Esophagus squamous epithelium (tissue), 5 donors: ENCODE results near the gene ANKRD11. TPM values are rescaled to one million over a fixed set of nuclear protein-coding genes. Genes with fewer than 3 reads are reported as not detected.

Experiments used
- DNase-seq: peaks from one replicate; lab custom pipeline; 2025; lab: John Stamatoyannopoulos, UW
- H3K27ac ChIP-seq, 4 donors: fragments of 200-600 bp; sonication (generic); one replicate each; pipeline ENCODE4 v1.5.1; 2016 to 2019; ENCODE audit warnings: mild to moderate bottlenecking in 1 of 4
- H3K27me3 ChIP-seq, 4 donors: fragments of 200-600 bp; sonication (generic); 1 replicate in 3 of 4; 2 replicates in 1 of 4; pipeline versions ENCODE4 v1.5.1 to v1.6.0; 2017 to 2021; ENCODE audit warnings: antibody characterized with exemption in 1 of 4
- H3K36me3 ChIP-seq, 3 donors: fragments of 200-600 bp; sonication (generic); one replicate each; pipeline ENCODE4 v1.5.1; 2016 to 2019
- H3K4me1 ChIP-seq, 3 donors: fragments of 200-600 bp; sonication (generic); one replicate each; pipeline ENCODE4 v1.5.1; 2017 to 2019
- H3K4me3 ChIP-seq, 4 donors: fragments of 200-600 bp; sonication (generic); 1 replicate in 3 of 4; 2 replicates in 1 of 4; pipeline ENCODE4 v1.5.1; 2016 to 2019; ENCODE audit warnings: mild to moderate bottlenecking in 2 of 4, moderate library complexity in 1 of 4
- H3K9me3 ChIP-seq, 3 donors: fragments of 200-600 bp; sonication (generic); one replicate each; pipeline ENCODE4 v1.5.1; 2016 to 2019
- CTCF ChIP-seq, 6 experiments: fragments of 450-650 bp in 4 of 6; fragments of 200-600 bp in 2 of 6; sonication (generic) in 2 of 6; IDR thresholded peaks; one replicate each; pipeline ENCODE4 v1.5.1; 2016 to 2019; ENCODE audit warnings: antibody characterized with exemption in 6 of 6, mild to moderate bottlenecking in 4 of 6, moderate library complexity in 4 of 6
- POLR2A ChIP-seq, 4 donors: fragments of 450-650 bp; IDR thresholded peaks; one replicate each; pipeline ENCODE4 v1.6.1; 2017; ENCODE audit warnings: antibody characterized with exemption in 4 of 4, mild to moderate bottlenecking in 4 of 4, moderate library complexity in 3 of 4
- WGBS, 2 donors: methylation state at CpG; one replicate each; pipeline ENCODE4 v1.1.5; 2018; 5-methylcytosine and 5-hydroxymethylcytosine counted together
- intact Hi-C: fragments of 100-400 bp; cut with DNase I; formaldehyde crosslinking; loops from one replicate; pipeline ENCODE4 v1.15.0; 2022
- total RNA-seq, 4 donors: library from RNA; depleted of rRNA; stranded (reverse); fragments of >200 nt; gene quantifications; one replicate each; pipeline ENCODE4 v1.1.0, GENCODE V29; 2016
- donor health status: DM: yes; HTN: yes; CAD: no.

ANKRD11 gene
- total RNA-seq, 4 donors from 2014 or later: 51.0 to 72.7 (median 66.9) TPM

GRCh38 chr16:89401641-89402445 is 88.5 kb downstream of the ANKRD11 start:
- Histone ChIP-seq H3K4me3 (no peak overlapping the region), H3K27me3 (no peaks in the 10 kb centered on the region), H3K9me3 (no peaks in the 10 kb centered on the region), H3K36me3 (peaks cover 0 to 12% (median 0%) of the 10 kb centered on the region in 3 donors), H3K27ac (peak overlapping the region in 2 of 4 donors; percentile 3 to 14), H3K4me1 (peaks cover 19 to 93% (median 32%) of the 10 kb centered on the region in 3 donors)
- no peak for TF ChIP-seq CTCF (IDR thresholded peaks at IDR 0.05)
- no peak for TF ChIP-seq POLR2A (IDR thresholded peaks at IDR 0.05)
- intact Hi-C loops: no loop called here
- 65 to 73% methylated on average over 10 to 24 of the region's 27 CpGs for WGBS, 2 donors
- no peak for DNase-seq

GRCh38 chr16:89401205-89401604 is 89.2 kb downstream of the ANKRD11 start:
- 82 to 85% methylated on average over 8 to 12 of the region's 12 CpGs for WGBS, 2 donors
- H3K27ac ChIP-seq: peak overlapping the region in 1 of 4 donors; percentile 14
- DNase-seq: no peak

GRCh38 chr16:89400740-89401139 is 89.6 kb downstream of the ANKRD11 start:
- Histone ChIP-seq H3K4me3 (no peak overlapping the region), H3K27ac (no peak overlapping the region), H3K27me3 (no peaks in the 10 kb centered on the region), H3K4me1 (peaks cover 21 to 93% (median 30%) of the 10 kb centered on the region in 3 donors), H3K9me3 (no peaks in the 10 kb centered on the region), H3K36me3 (peaks cover 0 to 13% (median 0%) of the 10 kb centered on the region in 3 donors)
- whole genome bisulfite sequencing, 2 donors: no CpG with 5 or more reads among the region's 14 CpGs
- TF ChIP-seq CTCF (IDR thresholded peaks at IDR 0.05) (no peak), POLR2A (IDR thresholded peaks at IDR 0.05) (no peak)
- intact Hi-C loops: no loop called here
- DNase-seq: no peak

More at GRCh38 chr16:89401205-89401604, 89.2 kb downstream of the ANKRD11 start:
- no peaks in the 10 kb centered on the region for H3K27me3 ChIP-seq
- no peaks in the 10 kb centered on the region for H3K9me3 ChIP-seq
- no peak overlapping the region for H3K4me3 ChIP-seq
- peaks cover 0 to 13% (median 0%) of the 10 kb centered on the region in 3 donors for H3K36me3 ChIP-seq
- TF ChIP-seq CTCF (IDR thresholded peaks at IDR 0.05) (no peak), POLR2A (IDR thresholded peaks at IDR 0.05) (no peak)
- intact Hi-C loops: no loop called here
- peaks cover 19 to 93% (median 27%) of the 10 kb centered on the region in 3 donors for H3K4me1 ChIP-seq

GRCh38 chr16:89398924-89399323 is 91.4 kb downstream of the ANKRD11 start:
- WGBS, 2 donors: 72 to 84% methylated on average over 5 to 6 of the region's 9 CpGs
- H3K4me1 ChIP-seq: peaks cover 34 to 93% (median 39%) of the 10 kb centered on the region in 3 donors
- no peak for TF ChIP-seq CTCF (IDR thresholded peaks at IDR 0.05)
- no peak for TF ChIP-seq POLR2A (IDR thresholded peaks at IDR 0.05)

GRCh38 chr16:89397331-89397861 is 93.0 kb downstream of the ANKRD11 start:
- Histone ChIP-seq H3K27ac (no peak overlapping the region), H3K27me3 (no peaks in the 10 kb centered on the region), H3K9me3 (no peaks in the 10 kb centered on the region), H3K4me3 (no peak overlapping the region), H3K36me3 (peaks cover 0 to 13% (median 0%) of the 10 kb centered on the region in 3 donors), H3K4me1 (peaks cover 32 to 93% (median 36%) of the 10 kb centered on the region in 3 donors)
- no peak for DNase-seq
- 67 to 73% methylated on average over 3 to 8 of the region's 16 CpGs for WGBS, 2 donors
- intact Hi-C loops: no loop called here
- TF ChIP-seq CTCF (IDR thresholded peaks at IDR 0.05): no peak
- no peak for TF ChIP-seq POLR2A (IDR thresholded peaks at IDR 0.05)

More at GRCh38 chr16:89398924-89399323, 91.4 kb downstream of the ANKRD11 start:
- no peak overlapping the region for H3K4me3 ChIP-seq
- no peak for DNase-seq
- H3K27ac ChIP-seq: no peak overlapping the region
- no peaks in the 10 kb centered on the region for H3K9me3 ChIP-seq
- H3K27me3 ChIP-seq: no peaks in the 10 kb centered on the region
- peaks cover 0 to 13% (median 0%) of the 10 kb centered on the region in 3 donors for H3K36me3 ChIP-seq
- intact Hi-C loops: no loop called here
